ENCODE data around the gene FABP6. TPM values are rescaled to one million over a fixed set of nuclear protein-coding genes. Genes with fewer than 3 reads are reported as not detected.

Gene FABP6
- total RNA-seq, 1 experiment from 2014 or later, result 2.9 TPM

DNA sequence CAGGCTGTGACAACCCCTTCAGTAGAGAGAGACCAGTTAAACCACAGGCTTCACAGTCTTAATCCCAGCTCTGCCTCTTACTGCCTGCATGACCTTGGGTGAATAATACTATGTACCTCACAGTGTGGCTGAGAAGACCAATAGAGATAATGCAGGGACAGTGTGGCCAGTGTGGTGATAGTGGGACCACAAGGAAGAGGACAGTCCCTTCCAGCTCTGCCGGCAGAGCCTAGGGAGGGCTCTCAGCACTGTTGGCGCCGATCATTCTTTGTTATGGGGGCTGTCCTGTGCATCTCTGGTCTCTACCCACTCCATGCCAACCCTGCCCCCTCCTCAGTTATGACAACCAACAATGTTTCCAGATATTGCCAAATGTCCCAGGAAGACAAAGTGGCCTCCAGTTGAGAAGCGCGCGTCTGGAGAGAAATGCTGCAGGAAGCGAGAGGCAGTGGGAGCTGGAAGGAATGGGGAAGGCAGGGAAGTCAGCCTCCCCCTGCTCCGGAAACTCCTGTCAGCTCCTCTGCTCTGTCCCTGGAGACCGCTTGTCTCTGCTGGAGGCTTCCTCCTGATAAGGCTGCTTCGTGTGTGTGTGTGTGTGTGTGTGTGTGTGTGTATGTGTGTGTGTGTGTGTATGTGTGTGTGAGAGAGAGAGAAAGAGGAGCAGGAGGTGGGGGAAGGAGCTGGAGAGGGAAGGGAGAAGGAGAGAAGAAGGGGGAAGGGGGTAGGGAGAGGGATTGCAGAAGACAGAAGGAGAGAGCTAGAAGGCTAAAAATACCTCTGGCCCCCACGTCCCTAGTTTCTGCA, 31.8 kb upstream of the FABP6 start:
- TF ChIP-seq, protein P1, sequence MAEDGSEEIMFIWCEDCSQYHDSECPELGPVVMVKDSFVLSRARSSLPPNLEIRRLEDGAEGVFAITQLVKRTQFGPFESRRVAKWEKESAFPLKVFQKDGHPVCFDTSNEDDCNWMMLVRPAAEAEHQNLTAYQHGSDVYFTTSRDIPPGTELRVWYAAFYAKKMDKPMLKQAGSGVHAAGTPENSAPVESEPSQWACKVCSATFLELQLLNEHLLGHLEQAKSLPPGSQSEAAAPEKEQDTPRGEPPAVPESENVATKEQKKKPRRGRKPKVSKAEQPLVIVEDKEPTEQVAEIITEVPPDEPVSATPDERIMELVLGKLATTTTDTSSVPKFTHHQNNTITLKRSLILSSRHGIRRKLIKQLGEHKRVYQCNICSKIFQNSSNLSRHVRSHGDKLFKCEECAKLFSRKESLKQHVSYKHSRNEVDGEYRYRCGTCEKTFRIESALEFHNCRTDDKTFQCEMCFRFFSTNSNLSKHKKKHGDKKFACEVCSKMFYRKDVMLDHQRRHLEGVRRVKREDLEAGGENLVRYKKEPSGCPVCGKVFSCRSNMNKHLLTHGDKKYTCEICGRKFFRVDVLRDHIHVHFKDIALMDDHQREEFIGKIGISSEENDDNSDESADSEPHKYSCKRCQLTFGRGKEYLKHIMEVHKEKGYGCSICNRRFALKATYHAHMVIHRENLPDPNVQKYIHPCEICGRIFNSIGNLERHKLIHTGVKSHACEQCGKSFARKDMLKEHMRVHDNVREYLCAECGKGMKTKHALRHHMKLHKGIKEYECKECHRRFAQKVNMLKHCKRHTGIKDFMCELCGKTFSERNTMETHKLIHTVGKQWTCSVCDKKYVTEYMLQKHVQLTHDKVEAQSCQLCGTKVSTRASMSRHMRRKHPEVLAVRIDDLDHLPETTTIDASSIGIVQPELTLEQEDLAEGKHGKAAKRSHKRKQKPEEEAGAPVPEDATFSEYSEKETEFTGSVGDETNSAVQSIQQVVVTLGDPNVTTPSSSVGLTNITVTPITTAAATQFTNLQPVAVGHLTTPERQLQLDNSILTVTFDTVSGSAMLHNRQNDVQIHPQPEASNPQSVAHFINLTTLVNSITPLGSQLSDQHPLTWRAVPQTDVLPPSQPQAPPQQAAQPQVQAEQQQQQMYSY (CRISPR knock-in tag; IDR thresholded peaks at IDR 0.05), result no peak
- TF ChIP-seq ZNF317 (CRISPR knock-in tag; IDR thresholded peaks at IDR 0.05; ENCODE audit: borderline replicate concordance, low read depth) (no peak), FOXP1 (CRISPR knock-in tag; IDR thresholded peaks at IDR 0.05; ENCODE audit: borderline replicate concordance) (no peak), NR1H2 (CRISPR knock-in tag; IDR thresholded peaks at IDR 0.05) (no peak), ZNF416 (CRISPR knock-in tag; IDR thresholded peaks at IDR 0.05) (no peak), CREB1 (CRISPR knock-in tag; IDR thresholded peaks at IDR 0.05) (no peak), ZNF396 (CRISPR knock-in tag; IDR thresholded peaks at IDR 0.05; ENCODE audit: borderline replicate concordance) (no peak), ZNF671 (CRISPR knock-in tag; IDR thresholded peaks at IDR 0.05) (no peak), ZNF138 (CRISPR knock-in tag; conservative IDR thresholded peaks at IDR 0.05) (no peak), PRRX2 (CRISPR knock-in tag; IDR thresholded peaks at IDR 0.05) (no peak), ZNF232 (CRISPR knock-in tag; IDR thresholded peaks at IDR 0.05) (no peak), ZBTB21 (CRISPR knock-in tag; IDR thresholded peaks at IDR 0.05; ENCODE audit: borderline replicate concordance) (no peak), CBFB (CRISPR knock-in tag; IDR thresholded peaks at IDR 0.05; ENCODE audit: low read depth) (no peak), GRHL2 (CRISPR knock-in tag; IDR thresholded peaks at IDR 0.05; ENCODE audit: insufficient replicate concordance, severe bottlenecking) (no peak)
- TF ChIP-seq, protein P2, sequence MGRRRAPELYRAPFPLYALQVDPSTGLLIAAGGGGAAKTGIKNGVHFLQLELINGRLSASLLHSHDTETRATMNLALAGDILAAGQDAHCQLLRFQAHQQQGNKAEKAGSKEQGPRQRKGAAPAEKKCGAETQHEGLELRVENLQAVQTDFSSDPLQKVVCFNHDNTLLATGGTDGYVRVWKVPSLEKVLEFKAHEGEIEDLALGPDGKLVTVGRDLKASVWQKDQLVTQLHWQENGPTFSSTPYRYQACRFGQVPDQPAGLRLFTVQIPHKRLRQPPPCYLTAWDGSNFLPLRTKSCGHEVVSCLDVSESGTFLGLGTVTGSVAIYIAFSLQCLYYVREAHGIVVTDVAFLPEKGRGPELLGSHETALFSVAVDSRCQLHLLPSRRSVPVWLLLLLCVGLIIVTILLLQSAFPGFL (CRISPR knock-in tag; IDR thresholded peaks at IDR 0.05; ENCODE audit: borderline replicate concordance), result no peak
- TF ChIP-seq, protein P3, sequence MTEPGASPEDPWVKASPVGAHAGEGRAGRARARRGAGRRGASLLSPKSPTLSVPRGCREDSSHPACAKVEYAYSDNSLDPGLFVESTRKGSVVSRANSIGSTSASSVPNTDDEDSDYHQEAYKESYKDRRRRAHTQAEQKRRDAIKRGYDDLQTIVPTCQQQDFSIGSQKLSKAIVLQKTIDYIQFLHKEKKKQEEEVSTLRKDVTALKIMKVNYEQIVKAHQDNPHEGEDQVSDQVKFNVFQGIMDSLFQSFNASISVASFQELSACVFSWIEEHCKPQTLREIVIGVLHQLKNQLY (CRISPR knock-in tag; IDR thresholded peaks at IDR 0.05), result no peak
- TF ChIP-seq, protein P4, sequence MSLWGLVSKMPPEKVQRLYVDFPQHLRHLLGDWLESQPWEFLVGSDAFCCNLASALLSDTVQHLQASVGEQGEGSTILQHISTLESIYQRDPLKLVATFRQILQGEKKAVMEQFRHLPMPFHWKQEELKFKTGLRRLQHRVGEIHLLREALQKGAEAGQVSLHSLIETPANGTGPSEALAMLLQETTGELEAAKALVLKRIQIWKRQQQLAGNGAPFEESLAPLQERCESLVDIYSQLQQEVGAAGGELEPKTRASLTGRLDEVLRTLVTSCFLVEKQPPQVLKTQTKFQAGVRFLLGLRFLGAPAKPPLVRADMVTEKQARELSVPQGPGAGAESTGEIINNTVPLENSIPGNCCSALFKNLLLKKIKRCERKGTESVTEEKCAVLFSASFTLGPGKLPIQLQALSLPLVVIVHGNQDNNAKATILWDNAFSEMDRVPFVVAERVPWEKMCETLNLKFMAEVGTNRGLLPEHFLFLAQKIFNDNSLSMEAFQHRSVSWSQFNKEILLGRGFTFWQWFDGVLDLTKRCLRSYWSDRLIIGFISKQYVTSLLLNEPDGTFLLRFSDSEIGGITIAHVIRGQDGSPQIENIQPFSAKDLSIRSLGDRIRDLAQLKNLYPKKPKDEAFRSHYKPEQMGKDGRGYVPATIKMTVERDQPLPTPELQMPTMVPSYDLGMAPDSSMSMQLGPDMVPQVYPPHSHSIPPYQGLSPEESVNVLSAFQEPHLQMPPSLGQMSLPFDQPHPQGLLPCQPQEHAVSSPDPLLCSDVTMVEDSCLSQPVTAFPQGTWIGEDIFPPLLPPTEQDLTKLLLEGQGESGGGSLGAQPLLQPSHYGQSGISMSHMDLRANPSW (CRISPR knock-in tag; conservative IDR thresholded peaks at IDR 0.05; ENCODE audit: low read depth), result no peak
- TF ChIP-seq, protein P5, sequence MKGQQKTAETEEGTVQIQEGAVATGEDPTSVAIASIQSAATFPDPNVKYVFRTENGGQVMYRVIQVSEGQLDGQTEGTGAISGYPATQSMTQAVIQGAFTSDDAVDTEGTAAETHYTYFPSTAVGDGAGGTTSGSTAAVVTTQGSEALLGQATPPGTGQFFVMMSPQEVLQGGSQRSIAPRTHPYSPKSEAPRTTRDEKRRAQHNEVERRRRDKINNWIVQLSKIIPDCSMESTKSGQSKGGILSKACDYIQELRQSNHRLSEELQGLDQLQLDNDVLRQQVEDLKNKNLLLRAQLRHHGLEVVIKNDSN (CRISPR knock-in tag; IDR thresholded peaks at IDR 0.05), result no peak
- TF ChIP-seq, protein P6, sequence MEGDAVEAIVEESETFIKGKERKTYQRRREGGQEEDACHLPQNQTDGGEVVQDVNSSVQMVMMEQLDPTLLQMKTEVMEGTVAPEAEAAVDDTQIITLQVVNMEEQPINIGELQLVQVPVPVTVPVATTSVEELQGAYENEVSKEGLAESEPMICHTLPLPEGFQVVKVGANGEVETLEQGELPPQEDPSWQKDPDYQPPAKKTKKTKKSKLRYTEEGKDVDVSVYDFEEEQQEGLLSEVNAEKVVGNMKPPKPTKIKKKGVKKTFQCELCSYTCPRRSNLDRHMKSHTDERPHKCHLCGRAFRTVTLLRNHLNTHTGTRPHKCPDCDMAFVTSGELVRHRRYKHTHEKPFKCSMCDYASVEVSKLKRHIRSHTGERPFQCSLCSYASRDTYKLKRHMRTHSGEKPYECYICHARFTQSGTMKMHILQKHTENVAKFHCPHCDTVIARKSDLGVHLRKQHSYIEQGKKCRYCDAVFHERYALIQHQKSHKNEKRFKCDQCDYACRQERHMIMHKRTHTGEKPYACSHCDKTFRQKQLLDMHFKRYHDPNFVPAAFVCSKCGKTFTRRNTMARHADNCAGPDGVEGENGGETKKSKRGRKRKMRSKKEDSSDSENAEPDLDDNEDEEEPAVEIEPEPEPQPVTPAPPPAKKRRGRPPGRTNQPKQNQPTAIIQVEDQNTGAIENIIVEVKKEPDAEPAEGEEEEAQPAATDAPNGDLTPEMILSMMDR (IDR thresholded peaks at IDR 0.05), result no peak
- TF ChIP-seq, protein P7, sequence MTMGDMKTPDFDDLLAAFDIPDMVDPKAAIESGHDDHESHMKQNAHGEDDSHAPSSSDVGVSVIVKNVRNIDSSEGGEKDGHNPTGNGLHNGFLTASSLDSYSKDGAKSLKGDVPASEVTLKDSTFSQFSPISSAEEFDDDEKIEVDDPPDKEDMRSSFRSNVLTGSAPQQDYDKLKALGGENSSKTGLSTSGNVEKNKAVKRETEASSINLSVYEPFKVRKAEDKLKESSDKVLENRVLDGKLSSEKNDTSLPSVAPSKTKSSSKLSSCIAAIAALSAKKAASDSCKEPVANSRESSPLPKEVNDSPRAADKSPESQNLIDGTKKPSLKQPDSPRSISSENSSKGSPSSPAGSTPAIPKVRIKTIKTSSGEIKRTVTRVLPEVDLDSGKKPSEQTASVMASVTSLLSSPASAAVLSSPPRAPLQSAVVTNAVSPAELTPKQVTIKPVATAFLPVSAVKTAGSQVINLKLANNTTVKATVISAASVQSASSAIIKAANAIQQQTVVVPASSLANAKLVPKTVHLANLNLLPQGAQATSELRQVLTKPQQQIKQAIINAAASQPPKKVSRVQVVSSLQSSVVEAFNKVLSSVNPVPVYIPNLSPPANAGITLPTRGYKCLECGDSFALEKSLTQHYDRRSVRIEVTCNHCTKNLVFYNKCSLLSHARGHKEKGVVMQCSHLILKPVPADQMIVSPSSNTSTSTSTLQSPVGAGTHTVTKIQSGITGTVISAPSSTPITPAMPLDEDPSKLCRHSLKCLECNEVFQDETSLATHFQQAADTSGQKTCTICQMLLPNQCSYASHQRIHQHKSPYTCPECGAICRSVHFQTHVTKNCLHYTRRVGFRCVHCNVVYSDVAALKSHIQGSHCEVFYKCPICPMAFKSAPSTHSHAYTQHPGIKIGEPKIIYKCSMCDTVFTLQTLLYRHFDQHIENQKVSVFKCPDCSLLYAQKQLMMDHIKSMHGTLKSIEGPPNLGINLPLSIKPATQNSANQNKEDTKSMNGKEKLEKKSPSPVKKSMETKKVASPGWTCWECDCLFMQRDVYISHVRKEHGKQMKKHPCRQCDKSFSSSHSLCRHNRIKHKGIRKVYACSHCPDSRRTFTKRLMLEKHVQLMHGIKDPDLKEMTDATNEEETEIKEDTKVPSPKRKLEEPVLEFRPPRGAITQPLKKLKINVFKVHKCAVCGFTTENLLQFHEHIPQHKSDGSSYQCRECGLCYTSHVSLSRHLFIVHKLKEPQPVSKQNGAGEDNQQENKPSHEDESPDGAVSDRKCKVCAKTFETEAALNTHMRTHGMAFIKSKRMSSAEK (CRISPR knock-in tag; IDR thresholded peaks at IDR 0.05; ENCODE audit: borderline replicate concordance), result no peak

More for the DNA sequence above, 31.8 kb upstream of the FABP6 start:
- H3K4me1 Mint-ChIP-seq, result peaks cover 41% of the 10 kb centered on the region
- POLR2A ChIA-PET, result interaction anchor here (0.6 to 1.6 kb wide), 8 partner anchors 10 to 175 kb away, joined by 3 to 9 read pairs (median 4); no protein-coding TSS in a partner anchor
- ATAC-seq (peak; percentile 46), DNase-seq (ENCODE audit: low spot score) (no peak)
- no peak overlapping the region for H3K27ac Mint-ChIP-seq
- peak overlapping the region; percentile 37; the same call in 1 of the 2 replicates for H3K4me3 Mint-ChIP-seq
- H3K36me3 Mint-ChIP-seq, result peaks cover 3% of the 10 kb centered on the region
- CTCF ChIA-PET, result interaction anchor here (0.6 to 4.0 kb wide), 19 partner anchors 9 to 193 kb away, joined by 3 to 52 read pairs (median 7); partner anchors contain the start of gene C1QTNF2
- H3K27me3 Mint-ChIP-seq (ENCODE audit: low read depth), result peaks cover 6% of the 10 kb centered on the region
- peaks cover 9% of the 10 kb centered on the region for H3K9me3 Mint-ChIP-seq
